K562 (cell line): ENCODE data around the gene OSBPL3. TPM values are rescaled to one million over a fixed set of nuclear protein-coding genes. Genes with fewer than 3 reads are reported as not detected.

Source experiments
- AFF1 ChIP-seq, 2 experiments: fragments of 450-650 bp; IDR thresholded peaks; 2 replicates each; pipeline ENCODE4 v1.6.1; 2018; ENCODE audit warnings: mild to moderate bottlenecking in 2 of 2, low read depth in 1 of 2; ENCODE audit not compliant: partially characterized antibody in 2 of 2
- ARID2 ChIP-seq: fragments of 450-650 bp; IDR thresholded peaks from 2 replicates; pipeline ENCODE4 v1.6.1; 2017; ENCODE audit warnings: antibody characterized with exemption, mild to moderate bottlenecking
- BRD4 ChIP-seq: fragments of 200-600 bp; sonication (generic); IDR thresholded peaks from 2 replicates; pipeline ENCODE4 v1.6.1; 2017; ENCODE audit warnings: inconsistent platforms
- HMG20A ChIP-seq: fragments of 450-650 bp; formaldehyde crosslinking; conservative IDR thresholded peaks from 2 replicates; pipeline ENCODE4 v1.4.0; 2020; ENCODE audit warnings: mild to moderate bottlenecking, mixed read lengths
- IRF1 ChIP-seq: sonication (generic); formaldehyde crosslinking; IDR thresholded peaks from 2 replicates; pipeline ENCODE4 v1.8.0; 2022; ENCODE audit warnings: missing genetic modification reagents, mild to moderate bottlenecking, borderline replicate concordance
- POLR3G ChIP-seq: IDR thresholded peaks from 2 replicates; pipeline ENCODE4 v1.6.1; 2011; ENCODE audit not compliant: insufficient read length, insufficient replicate concordance; ENCODE audit errors: extremely low read depth
- PTRF ChIP-seq: fragments of 450-650 bp; IDR thresholded peaks from 2 replicates; pipeline ENCODE4 v1.6.1; 2016; ENCODE audit warnings: mild to moderate bottlenecking, missing genetic modification characterization, missing compliant biosample characterization
- SPI1 ChIP-seq: IDR thresholded peaks from 2 replicates; pipeline ENCODE4 v1.6.1; 2011; ENCODE audit warnings: low read depth, low read length, control low read depth, borderline replicate concordance
- TCF3 ChIP-seq: sonication (generic); formaldehyde crosslinking; IDR thresholded peaks from 2 replicates; pipeline ENCODE4 v1.4.0; 2020; ENCODE audit warnings: mild to moderate bottlenecking, missing genetic modification reagents
- TOE1 ChIP-seq, 2 experiments: fragments of 450-650 bp in 1 of 2; sonication (generic) in 1 of 2; formaldehyde crosslinking in 1 of 2; IDR thresholded peaks; 2 replicates each; pipeline versions ENCODE4 v1.7.1 to v1.8.0; 2016 to 2022; ENCODE audit warnings: borderline replicate concordance in 2 of 2, mild to moderate bottlenecking in 2 of 2, antibody characterized with exemption in 1 of 2, inconsistent platforms in 1 of 2, low read depth in 1 of 2, missing genetic modification reagents in 1 of 2, moderate library complexity in 1 of 2
- ZBTB17 ChIP-seq: fragments of 450-650 bp; formaldehyde crosslinking; IDR thresholded peaks from 2 replicates; pipeline ENCODE4 v1.4.0; 2020; ENCODE audit warnings: mild to moderate bottlenecking
- ZMIZ1 ChIP-seq, 2 experiments: fragments of 150-350 bp in 1 of 2; IDR thresholded peaks; 2 replicates each; pipeline ENCODE4 v1.6.1; 2012 to 2016; ENCODE audit warnings: low read depth in 2 of 2, low read length in 2 of 2, mild to moderate bottlenecking in 1 of 2, moderate library complexity in 1 of 2
- ZNF445 ChIP-seq: fragments of 250-450 bp; sonication (Bioruptor Pico); IDR thresholded peaks from 2 replicates; pipeline ENCODE4 v1.4.0; 2020; ENCODE audit warnings: low read depth, mild to moderate bottlenecking, moderate library complexity
- polyA plus RNA-seq, 8 experiments: library from polyadenylated mRNA; depleted of rRNA in 4 of 8; stranded (reverse) in 5 of 8; unstranded in 3 of 8; fragments of >200 nt; fragmentation: Nextera tagmentation in 2 of 8; fragmentation: Illumina TruSeq in 1 of 8; extraction: Ambion mirVana in 2 of 8; extraction: Trizol in 1 of 8; gene quantifications; 2 replicates each; pipeline versions ENCODE4 v1.2.1 to v1.2.3, GENCODE V29; 2011 to 2014; ENCODE audit warnings: inconsistent platforms in 1 of 8, missing spikeins in 1 of 8
- total RNA-seq, 7 experiments: library from RNA; depleted of rRNA in 6 of 7; stranded (reverse); fragments of >200 nt in 6 of 7; fragmentation: Illumina TruSeq in 2 of 7; extraction: Trizol in 2 of 7; gene quantifications; 2 replicates each; pipeline versions ENCODE4 v1.2.1 to v1.2.3, GENCODE V29; 2011 to 2021; ENCODE audit warnings: low replicate concordance in 1 of 7
- TF ChIP-seq, protein P1 (sequence below), 3 experiments: fragments of 200-800 bp in 1 of 3; sonication (Bioruptor generic) in 1 of 3; sonication (generic) in 1 of 3; formaldehyde crosslinking in 1 of 3; IDR thresholded peaks; 2 replicates each; pipeline versions ENCODE4 v1.6.1 to v1.8.0; 2016 to 2022; ENCODE audit warnings: mild to moderate bottlenecking in 2 of 3, missing compliant biosample characterization in 2 of 3, missing genetic modification characterization in 2 of 3, missing genetic modification reagents in 1 of 3
- TF ChIP-seq, protein P2 (sequence below): fragments of 450-650 bp; IDR thresholded peaks from 2 replicates; pipeline ENCODE4 v1.6.1; 2016; ENCODE audit warnings: missing biosample characterization, missing genetic modification characterization
- TF ChIP-seq, protein P3 (sequence below): IDR thresholded peaks from 2 replicates; pipeline ENCODE4 v1.6.1; 2011; ENCODE audit not compliant: insufficient read length; ENCODE audit errors: extremely low read depth

OSBPL3 gene
- total and polyA plus RNA-seq, 9 of the 15 experiments (the other 6 are each of a cell fraction or from before 2014, with no cell fraction given): 4.8 to 37.2 (median 26.5) TPM

- TF ChIP-seq IRF1: no peak
- no peak for TF ChIP-seq PTRF (tag)
- peak in 1 of 2 experiments; percentile 7 for TF ChIP-seq AFF1 (IDR thresholded peaks at IDR 0.05; ENCODE audit: low read depth in 1 of 2, partially characterized antibody in 2 of 2)
- no peak for TF ChIP-seq BRD4
- TF ChIP-seq ARID2: no peak
- TF ChIP-seq, protein P1, sequence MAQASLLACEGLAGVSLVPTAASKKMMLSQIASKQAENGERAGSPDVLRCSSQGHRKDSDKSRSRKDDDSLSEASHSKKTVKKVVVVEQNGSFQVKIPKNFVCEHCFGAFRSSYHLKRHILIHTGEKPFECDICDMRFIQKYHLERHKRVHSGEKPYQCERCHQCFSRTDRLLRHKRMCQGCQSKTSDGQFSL (CRISPR knock-in tag; IDR thresholded peaks at IDR 0.05): no peak
- TF ChIP-seq, protein P1 (tag; IDR thresholded peaks at IDR 0.05): no peak
- no peak for TF ChIP-seq TOE1 (IDR thresholded peaks at IDR 0.05; ENCODE audit: borderline replicate concordance)
- no peak for TF ChIP-seq TOE1 (CRISPR knock-in tag; IDR thresholded peaks at IDR 0.05; ENCODE audit: borderline replicate concordance, low read depth)
- TF ChIP-seq POLR3G: no peak
- no peak for TF ChIP-seq ZMIZ1 (IDR thresholded peaks at IDR 0.05; ENCODE audit: low read depth in 2 of 2, low read length in 2 of 2)
- no peak for TF ChIP-seq TCF3 (CRISPR knock-in tag)
- no peak for TF ChIP-seq SPI1
- no peak for TF ChIP-seq ZBTB17 (CRISPR knock-in tag)
- no peak for TF ChIP-seq ZNF445
- TF ChIP-seq, protein P2, sequence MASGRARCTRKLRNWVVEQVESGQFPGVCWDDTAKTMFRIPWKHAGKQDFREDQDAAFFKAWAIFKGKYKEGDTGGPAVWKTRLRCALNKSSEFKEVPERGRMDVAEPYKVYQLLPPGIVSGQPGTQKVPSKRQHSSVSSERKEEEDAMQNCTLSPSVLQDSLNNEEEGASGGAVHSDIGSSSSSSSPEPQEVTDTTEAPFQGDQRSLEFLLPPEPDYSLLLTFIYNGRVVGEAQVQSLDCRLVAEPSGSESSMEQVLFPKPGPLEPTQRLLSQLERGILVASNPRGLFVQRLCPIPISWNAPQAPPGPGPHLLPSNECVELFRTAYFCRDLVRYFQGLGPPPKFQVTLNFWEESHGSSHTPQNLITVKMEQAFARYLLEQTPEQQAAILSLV (tag): no peak
- TF ChIP-seq, protein P3, sequence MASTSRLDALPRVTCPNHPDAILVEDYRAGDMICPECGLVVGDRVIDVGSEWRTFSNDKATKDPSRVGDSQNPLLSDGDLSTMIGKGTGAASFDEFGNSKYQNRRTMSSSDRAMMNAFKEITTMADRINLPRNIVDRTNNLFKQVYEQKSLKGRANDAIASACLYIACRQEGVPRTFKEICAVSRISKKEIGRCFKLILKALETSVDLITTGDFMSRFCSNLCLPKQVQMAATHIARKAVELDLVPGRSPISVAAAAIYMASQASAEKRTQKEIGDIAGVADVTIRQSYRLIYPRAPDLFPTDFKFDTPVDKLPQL: no peak
- no peak for TF ChIP-seq HMG20A (CRISPR knock-in tag)
These were observed 158.3 kb downstream of the OSBPL3 start (continued) for GRCh38 chr7:24821754-24822054.
